Measurements from ENCODE around the gene NCAPH2. TPM values are rescaled to one million over a fixed set of nuclear protein-coding genes. Genes with fewer than 3 reads are reported as not detected.

Gene NCAPH2
- total and polyA plus RNA-seq, 2 donors from 2014 or later: 31.4 to 41.5 TPM

- no peak for TF ChIP-seq CTCF (IDR thresholded peaks at IDR 0.05; ENCODE audit: borderline replicate concordance, extremely low read depth, insufficient read depth)
- no peak overlapping the region for H3K27ac ChIP-seq (ENCODE audit: low read depth in 2 of 2, low read length in 2 of 2)
- H3K9ac ChIP-seq (ENCODE audit: low read length in 3 of 3): no peak overlapping the region
- DNase-seq (peak in 2 of 5 donors; percentile 50 to 74), FAIRE-seq (no peak)
- intact Hi-C loops (cut with DNase I): no loop called here
- H3K36me3 ChIP-seq (ENCODE audit: control insufficient read depth in 2 of 3, insufficient read depth in 3 of 3, low read length in 3 of 3): no peaks in the 10 kb centered on the region
- peaks cover 11% of the 10 kb centered on the region for H3K27me3 ChIP-seq (ENCODE audit: control insufficient read depth, insufficient read depth, low read length)
- H3K9me3 ChIP-seq (ENCODE audit: control insufficient read depth in 2 of 3, insufficient read depth in 1 of 3, low read length in 3 of 3): no peaks in the 10 kb centered on the region
- H3K4me1 ChIP-seq (ENCODE audit: control insufficient read depth in 2 of 3, insufficient read depth in 2 of 3, low read depth in 1 of 3, low read length in 3 of 3): peaks cover 0 to 3% (median 0%) of the 10 kb centered on the region in 3 donors
- no peak overlapping the region for H3K4me3 ChIP-seq (ENCODE audit: low read length in 3 of 3)
These were observed 38.6 kb downstream of the NCAPH2 start for GRCh38 chr22:50546326-50547262.

GRCh38 chr22:50547263-50547985, 39.4 kb downstream of the NCAPH2 start:
- intact Hi-C loops (cut with DNase I): no loop called here
- no peak for TF ChIP-seq CTCF (IDR thresholded peaks at IDR 0.05; ENCODE audit: borderline replicate concordance, extremely low read depth, insufficient read depth)
- Histone ChIP-seq H3K9ac (ENCODE audit: low read length in 3 of 3) (no peak overlapping the region), H3K4me3 (ENCODE audit: low read length in 3 of 3) (no peak overlapping the region), H3K4me1 (ENCODE audit: control insufficient read depth in 2 of 3, insufficient read depth in 2 of 3, low read depth in 1 of 3, low read length in 3 of 3) (peaks cover 0 to 3% (median 0%) of the 10 kb centered on the region in 3 donors), H3K27me3 (ENCODE audit: control insufficient read depth, insufficient read depth, low read length) (peaks cover 11% of the 10 kb centered on the region), H3K9me3 (ENCODE audit: control insufficient read depth in 2 of 3, insufficient read depth in 1 of 3, low read length in 3 of 3) (no peaks in the 10 kb centered on the region), H3K36me3 (ENCODE audit: control insufficient read depth in 2 of 3, insufficient read depth in 3 of 3, low read length in 3 of 3) (no peaks in the 10 kb centered on the region), H3K27ac (ENCODE audit: low read depth in 2 of 2, low read length in 2 of 2) (no peak overlapping the region)
- FAIRE-seq (no peak), DNase-seq (peak in 1 of 5 donors; percentile 77)

- H3K4me3 ChIP-seq (ENCODE audit: low read length in 3 of 3): no peak overlapping the region
- no peak for TF ChIP-seq CTCF (IDR thresholded peaks at IDR 0.05; ENCODE audit: borderline replicate concordance, extremely low read depth, insufficient read depth)
- H3K27ac ChIP-seq (ENCODE audit: low read depth in 2 of 2, low read length in 2 of 2): no peak overlapping the region
- H3K27me3 ChIP-seq (ENCODE audit: control insufficient read depth, insufficient read depth, low read length): peaks cover 11% of the 10 kb centered on the region
- DNase-seq: peak in 2 of 5 donors; percentile 40 to 85
- no peaks in the 10 kb centered on the region for H3K9me3 ChIP-seq (ENCODE audit: control insufficient read depth in 2 of 3, insufficient read depth in 1 of 3, low read length in 3 of 3)
- FAIRE-seq: no peak
- H3K9ac ChIP-seq (ENCODE audit: low read length in 3 of 3): no peak overlapping the region
- no peaks in the 10 kb centered on the region for H3K36me3 ChIP-seq (ENCODE audit: control insufficient read depth in 2 of 3, insufficient read depth in 3 of 3, low read length in 3 of 3)
- intact Hi-C loops (cut with DNase I): no loop called here
- peaks cover 0 to 3% (median 0%) of the 10 kb centered on the region in 3 donors for H3K4me1 ChIP-seq (ENCODE audit: control insufficient read depth in 2 of 3, insufficient read depth in 2 of 3, low read depth in 1 of 3, low read length in 3 of 3)
These were observed 40.3 kb downstream of the NCAPH2 start for GRCh38 chr22:50548040-50548920.
